PC-3 (cell line): ENCODE measurements around the gene SPATA6L. TPM values are rescaled to one million over a fixed set of nuclear protein-coding genes. Genes with fewer than 3 reads are reported as not detected.
A peak's percentile ranks its signal among the peaks of the same experiment; 100 is the strongest.

Experiments
- ATAC-seq: fragments of 200-7000 bp; cut with Tn5 transposase; 2 replicates; pipeline ENCODE4 v1.9.1; 2020; ENCODE audit warnings: mild to moderate bottlenecking, moderate library complexity
- Bru-seq: library from RNA; stranded (reverse); fragments of 400-500 nt; gene quantifications from one replicate; lab custom pipeline; 2021; lab: Mats Ljungman, UMichigan
- BruChase-seq, 2 experiments: library from RNA; stranded (reverse); fragments of 400-500 nt; gene quantifications; one replicate each; lab custom pipeline; 2021; lab: Mats Ljungman, UMichigan
- BruUV-seq: library from RNA; stranded (reverse); fragments of 400-500 nt; replicated peaks from 2 replicates; lab custom pipeline; 2021; lab: Mats Ljungman, UMichigan
- CTCF ChIA-PET: fragments of 300-600 bp; sonication (Branson Sonifier 250); formaldehyde crosslinking; loops from one replicate; lab custom pipeline; 2022; ENCODE audit warnings: antibody characterized with exemption; lab: Charles Lee
- POLR2A ChIA-PET: fragments of 300-600 bp; sonication (Branson Sonifier 250); formaldehyde crosslinking; loops from one replicate; lab custom pipeline; 2022; ENCODE audit warnings: antibody characterized with exemption; ENCODE audit not compliant: unreplicated experiment; lab: Charles Lee
- DNase-seq: peaks from one replicate; pipeline ENCODE4 v3.0.0-alpha.2; 2015
- H2AFZ ChIP-seq: fragments of 300-600 bp; sonication (generic); 2 replicates; pipeline ENCODE4 v1.6.0; 2016; ENCODE audit warnings: antibody characterized with exemption, low read length
- H3F3A ChIP-seq: fragments of 300-600 bp; sonication (generic); one replicate; pipeline ENCODE4 v1.6.0; 2017; ENCODE audit warnings: antibody characterized with exemption, low read length, control low read depth, mild to moderate bottlenecking; ENCODE audit not compliant: unreplicated experiment
- H3K27ac ChIP-seq: fragments of 300-600 bp; sonication (generic); 2 replicates; pipeline ENCODE4 v1.5.1; 2016; ENCODE audit warnings: mild to moderate bottlenecking, low read length
- H3K27me3 ChIP-seq: fragments of 300-600 bp; sonication (generic); 2 replicates; pipeline ENCODE4 v1.6.1; 2016; ENCODE audit warnings: low read length, mixed read lengths
- H3K36me3 ChIP-seq: fragments of 300-600 bp; sonication (generic); 2 replicates; pipeline ENCODE4 v1.6.1; 2016; ENCODE audit warnings: low read depth, mixed run types, low read length, mixed read lengths
- H3K4me1 ChIP-seq: fragments of 300-600 bp; sonication (generic); 2 replicates; pipeline ENCODE4 v1.5.1; 2016; ENCODE audit warnings: low read length; ENCODE audit not compliant: insufficient read depth
- H3K4me2 ChIP-seq: fragments of 300-600 bp; sonication (generic); 2 replicates; pipeline ENCODE4 v1.6.0; 2016; ENCODE audit warnings: low read length
- H3K4me3 ChIP-seq: fragments of 300-600 bp; sonication (generic); 2 replicates; pipeline ENCODE4 v1.5.1; 2016; ENCODE audit warnings: mild to moderate bottlenecking, low read length, mixed read lengths
- H3K79me2 ChIP-seq: fragments of 300-600 bp; sonication (generic); 2 replicates; pipeline ENCODE4 v1.6.1; 2017; ENCODE audit warnings: low read length, mixed read lengths
- H3K9ac ChIP-seq: fragments of 300-600 bp; sonication (generic); 2 replicates; pipeline ENCODE4 v1.6.0; 2016; ENCODE audit warnings: mild to moderate bottlenecking, low read length
- H3K9me2 ChIP-seq: fragments of 300-600 bp; sonication (generic); replicated peaks from 2 replicates; pipeline ENCODE4 v1.6.1; 2016; ENCODE audit warnings: mixed run types, low read length, mixed read lengths
- H3K9me3 ChIP-seq: fragments of 300-600 bp; sonication (generic); 2 replicates; pipeline ENCODE4 v1.6.1; 2016; ENCODE audit warnings: low read length, mixed read lengths
- H4K20me1 ChIP-seq: fragments of 300-600 bp; sonication (generic); 2 replicates; pipeline ENCODE4 v1.6.1; 2016; ENCODE audit warnings: low read length, mixed read lengths
- EZH2 ChIP-seq: fragments of 300-600 bp; sonication (generic); IDR thresholded peaks from one replicate; pipeline ENCODE4 v1.6.1; 2017; ENCODE audit warnings: antibody characterized with exemption, mild to moderate bottlenecking, low read length; ENCODE audit not compliant: unreplicated experiment
- EZH2phosphoT487 ChIP-seq: fragments of 300-600 bp; sonication (generic); IDR thresholded peaks from 2 replicates; pipeline ENCODE4 v1.6.1; 2018; ENCODE audit warnings: mild to moderate bottlenecking, antibody characterized with exemption, low read length, borderline replicate concordance
- intact Hi-C: fragments of 100-400 bp; cut with micrococcal nuclease; formaldehyde crosslinking; loops from 2 replicates; pipeline ENCODE4 v1.9.0; 2023
- long read RNA-seq: library from polyadenylated mRNA; unstranded; transcript quantifications from one replicate; pipeline ENCODE4 v2.0.0, GENCODE V29; 2021; ENCODE audit not compliant: unreplicated experiment
- total RNA-seq: library from RNA; depleted of rRNA; stranded (reverse); fragments of >200 nt; gene quantifications from 2 replicates; pipeline ENCODE4 v1.2.3, GENCODE V29; 2014; rRNA removed
- TF ChIP-seq, protein P1 (sequence below): fragments of 300-600 bp; sonication (generic); conservative IDR thresholded peaks from 2 replicates; pipeline ENCODE4 v1.5.1; 2017; ENCODE audit warnings: antibody characterized with exemption, low read depth, mild to moderate bottlenecking, low read length

The SPATA6L gene, protein sequence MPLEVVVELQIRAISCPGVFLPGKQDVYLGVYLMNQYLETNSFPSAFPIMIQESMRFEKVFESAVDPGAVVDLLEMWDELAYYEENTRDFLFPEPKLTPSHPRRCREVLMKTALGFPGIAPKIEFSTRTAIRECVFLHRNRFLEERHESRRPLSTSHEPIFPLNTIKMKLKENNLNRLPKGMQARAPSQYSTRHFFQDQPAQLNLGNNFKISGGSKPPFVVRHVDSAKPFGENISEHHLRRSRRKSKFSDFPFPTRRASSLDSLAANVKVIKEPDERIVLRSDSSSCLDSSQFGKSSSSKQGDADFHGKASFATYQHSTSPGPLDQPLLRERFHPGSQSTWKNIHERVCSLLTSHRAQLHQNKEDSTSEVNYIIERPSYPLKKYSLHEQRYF
- total RNA-seq (1.4 TPM in 1 of 2 replicates, not detected in the other), Bru-seq, nascent RNA (percentile 40 among the genes with signal in this experiment), BruChase-seq, experiment 1, labeled RNA remaining after a 6-hour chase (percentile 30 among the genes with signal in this experiment), BruChase-seq, experiment 2, labeled RNA remaining after a 2-hour chase (percentile 45 among the genes with signal in this experiment)
- long read RNA-seq, partial matches to known transcripts: 1 of 2 reads
- long read RNA-seq, other reads (novel, unspliced or antisense): 1 of 2 reads

- peaks cover 36% of the 10 kb centered on the region for H3K79me2 ChIP-seq
- ChIA-PET POLR2A (interaction anchor here (0.6 to 0.8 kb wide), 3 partner anchors 38 to 1182 kb away, joined by 3 to 4 read pairs (median 3); no protein-coding TSS in a partner anchor), CTCF (interaction anchor here (0.6 kb wide), 3 partner anchors 32 to 1180 kb away, joined by 3 read pairs; no protein-coding TSS in a partner anchor)
- ATAC-seq (peak; percentile 39), DNase-seq (peak; percentile 44)
- no peak for TF ChIP-seq EZH2
- TF ChIP-seq EZH2phosphoT487: no peak
- TF ChIP-seq, protein P1, sequence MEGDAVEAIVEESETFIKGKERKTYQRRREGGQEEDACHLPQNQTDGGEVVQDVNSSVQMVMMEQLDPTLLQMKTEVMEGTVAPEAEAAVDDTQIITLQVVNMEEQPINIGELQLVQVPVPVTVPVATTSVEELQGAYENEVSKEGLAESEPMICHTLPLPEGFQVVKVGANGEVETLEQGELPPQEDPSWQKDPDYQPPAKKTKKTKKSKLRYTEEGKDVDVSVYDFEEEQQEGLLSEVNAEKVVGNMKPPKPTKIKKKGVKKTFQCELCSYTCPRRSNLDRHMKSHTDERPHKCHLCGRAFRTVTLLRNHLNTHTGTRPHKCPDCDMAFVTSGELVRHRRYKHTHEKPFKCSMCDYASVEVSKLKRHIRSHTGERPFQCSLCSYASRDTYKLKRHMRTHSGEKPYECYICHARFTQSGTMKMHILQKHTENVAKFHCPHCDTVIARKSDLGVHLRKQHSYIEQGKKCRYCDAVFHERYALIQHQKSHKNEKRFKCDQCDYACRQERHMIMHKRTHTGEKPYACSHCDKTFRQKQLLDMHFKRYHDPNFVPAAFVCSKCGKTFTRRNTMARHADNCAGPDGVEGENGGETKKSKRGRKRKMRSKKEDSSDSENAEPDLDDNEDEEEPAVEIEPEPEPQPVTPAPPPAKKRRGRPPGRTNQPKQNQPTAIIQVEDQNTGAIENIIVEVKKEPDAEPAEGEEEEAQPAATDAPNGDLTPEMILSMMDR: peak; percentile 35; the same call in 1 of the 2 replicates
- H3K9me2 ChIP-seq: no peaks in the 10 kb centered on the region
- intact Hi-C loops: no loop called here
- no peak within 1 kb of the TSS for H3K27ac ChIP-seq
- H3K4me3 ChIP-seq: peak within 1 kb of the TSS; percentile 92
- H3F3A ChIP-seq: no peaks in the 10 kb centered on the region
- no peaks in the 10 kb centered on the region for H3K9me3 ChIP-seq
- TSS peak; percentile 47 for BruUV-seq
- peak within 1 kb of the TSS; percentile 39 for H3K9ac ChIP-seq
- peaks cover 48% of the 10 kb centered on the region for H3K4me1 ChIP-seq
- H3K36me3 ChIP-seq: no peaks in the 10 kb centered on the region
- H2AFZ ChIP-seq: peak within 1 kb of the TSS; percentile 93
- no peaks in the 10 kb centered on the region for H3K27me3 ChIP-seq
- peaks cover 4% of the 10 kb centered on the region; the same call in 1 of the 2 replicates for H4K20me1 ChIP-seq
- peak within 1 kb of the TSS; percentile 91 for H3K4me2 ChIP-seq
These were observed at the start of gene SPATA6L for GRCh38 chr9:4666042-4666699. TSS of gene SPATA6L (minus strand) at chr9:4666480. CDS start at chr9:4666250, 230 bp downstream.

DNA sequence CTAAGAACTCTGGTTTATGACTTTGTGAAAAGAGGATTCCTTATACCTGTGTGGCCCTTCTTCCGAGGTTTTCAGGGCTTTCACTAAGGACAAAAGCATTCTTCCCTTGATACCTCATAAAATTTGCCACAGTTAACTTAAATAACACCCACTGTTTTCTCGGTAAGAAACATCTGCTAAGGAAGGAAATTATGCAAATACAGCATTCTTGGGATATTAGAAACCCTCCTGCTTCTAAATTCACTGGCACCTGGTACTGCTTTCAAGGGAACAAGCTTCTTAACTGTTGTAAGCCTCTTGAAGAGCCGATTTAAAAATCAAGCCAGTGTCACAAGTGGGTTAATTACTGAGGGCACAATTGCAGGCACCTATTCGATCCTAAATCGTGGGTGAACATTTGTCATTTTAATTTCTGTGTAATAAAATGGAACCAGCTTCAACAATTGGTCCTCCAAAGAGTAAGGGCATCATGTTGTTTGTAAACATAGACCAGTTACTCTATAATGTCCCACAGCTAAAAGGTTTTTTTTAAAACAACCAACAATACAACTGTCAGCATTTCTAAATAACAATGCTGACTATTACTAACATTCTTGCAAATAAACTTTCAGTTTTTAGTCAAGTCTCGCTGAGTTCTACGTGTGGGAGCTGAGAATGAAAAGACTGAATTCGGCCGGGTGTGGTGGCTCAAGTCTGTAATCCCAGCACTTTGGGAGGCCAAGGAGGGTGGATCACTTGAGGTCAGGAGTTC, 48.2 kb upstream of the SPATA6L start:
- ChIA-PET POLR2A (no interaction called here), CTCF (no interaction called here)
- peaks cover 16% of the 10 kb centered on the region for H3K36me3 ChIP-seq
- no peaks in the 10 kb centered on the region for H3K27me3 ChIP-seq
- no peaks in the 10 kb centered on the region for H4K20me1 ChIP-seq
- H3K9me3 ChIP-seq: no peaks in the 10 kb centered on the region
- H3K27ac ChIP-seq: no peak overlapping the region
- no peaks in the 10 kb centered on the region for H3K9me2 ChIP-seq
- no peaks in the 10 kb centered on the region for H3K4me1 ChIP-seq
- no peak overlapping the region for H3K4me2 ChIP-seq
- BruUV-seq: no TSS peak
- DNase-seq (no peak), ATAC-seq (no peak)
- H3K9ac ChIP-seq: no peak overlapping the region
- no peaks in the 10 kb centered on the region for H3K79me2 ChIP-seq
- H3K4me3 ChIP-seq: no peak overlapping the region
- TF ChIP-seq EZH2 (no peak), EZH2phosphoT487 (no peak)
- TF ChIP-seq, protein P1: no peak
- H2AFZ ChIP-seq: no peak overlapping the region
- intact Hi-C loops: no loop called here
- no peaks in the 10 kb centered on the region for H3F3A ChIP-seq
